ENCODE results near the gene GDAP1L1. TPM values are rescaled to one million over a fixed set of nuclear protein-coding genes. Genes with fewer than 3 reads are reported as not detected.
"Not testable (repeated sequence)": the region's sequence is repeated elsewhere in the genome, so short reads cannot be mapped to it uniquely, and the experiment has no call there.

Gene GDAP1L1
- total RNA-seq, 2 experiments from 2014 or later, result 0.27 TPM; not detected in 1

GRCh38 chr20:44319839-44320422 lies 72.8 kb downstream of the GDAP1L1 start:
- no peaks in the 10 kb centered on the region for H3K9me3 ChIP-seq (ENCODE audit: low read length)
- no peaks in the 10 kb centered on the region for H3K9me2 ChIP-seq (ENCODE audit: insufficient read depth, low read length)
- no peak overlapping the region for H3K4me3 ChIP-seq (ENCODE audit: low read depth, low read length, poor library complexity, severe bottlenecking)
- TF ChIP-seq EZH2phosphoT487 (IDR thresholded peaks at IDR 0.05; ENCODE audit: borderline replicate concordance, low read depth, low read length) (no peak), CTCF (conservative IDR thresholded peaks at IDR 0.05; ENCODE audit: low read length) (no peak)
- CTCF ChIA-PET (ENCODE audit: unreplicated experiment), result no interaction called here
- BruUV-seq (replicated peaks), result no TSS peak
- POLR2A ChIA-PET, result interaction anchor here (0.6 to 0.7 kb wide), 2 partner anchors 9 to 402 kb away, joined by 3 read pairs; partner anchors contain the start of gene FITM2
- no peaks in the 10 kb centered on the region for H3K79me2 ChIP-seq (ENCODE audit: insufficient read depth, low read depth, low read length)
- H3K4me2 ChIP-seq (ENCODE audit: low read length), result no peak overlapping the region
- no peak overlapping the region for H3K27ac ChIP-seq (ENCODE audit: low read depth, low read length, poor library complexity, severe bottlenecking)
- H3K36me3 ChIP-seq (ENCODE audit: insufficient read depth, low read length), result no peaks in the 10 kb centered on the region
- no peaks in the 10 kb centered on the region for H4K20me1 ChIP-seq (ENCODE audit: insufficient read depth, low read length)
- no peaks in the 10 kb centered on the region for H3K4me1 ChIP-seq (ENCODE audit: insufficient read depth, low read length, poor library complexity, severe bottlenecking)
- no peak for DNase-seq (ENCODE audit: low spot score)
- no peak overlapping the region for H2AFZ ChIP-seq (ENCODE audit: low read length)
- intact Hi-C loops (cut with micrococcal nuclease; ENCODE audit: unreplicated experiment), result no loop called here

GRCh38 chr20:44324343-44324742 lies 77.2 kb downstream of the GDAP1L1 start:
- Histone ChIP-seq H3K36me3 (ENCODE audit: insufficient read depth, low read length) (no peaks in the 10 kb centered on the region), H2AFZ (ENCODE audit: low read length) (no peak overlapping the region), H4K20me1 (ENCODE audit: insufficient read depth, low read length) (no peaks in the 10 kb centered on the region), H3K4me3 (ENCODE audit: low read depth, low read length, poor library complexity, severe bottlenecking) (no peak overlapping the region), H3K79me2 (ENCODE audit: insufficient read depth, low read depth, low read length) (no peaks in the 10 kb centered on the region), H3K4me2 (ENCODE audit: low read length) (no peak overlapping the region), H3K27ac (ENCODE audit: low read depth, low read length, poor library complexity, severe bottlenecking) (no peak overlapping the region), H3K4me1 (ENCODE audit: insufficient read depth, low read length, poor library complexity, severe bottlenecking) (no peaks in the 10 kb centered on the region), H3K9me2 (ENCODE audit: insufficient read depth, low read length) (no peaks in the 10 kb centered on the region), H3K9me3 (ENCODE audit: low read length) (no peaks in the 10 kb centered on the region)
- ChIA-PET CTCF (ENCODE audit: unreplicated experiment) (no interaction called here), POLR2A (no interaction called here)
- BruUV-seq (replicated peaks), result no TSS peak
- intact Hi-C loops (cut with micrococcal nuclease; ENCODE audit: unreplicated experiment), result no loop called here
- no peak for DNase-seq (ENCODE audit: low spot score)
- TF ChIP-seq EZH2phosphoT487 (IDR thresholded peaks at IDR 0.05; ENCODE audit: borderline replicate concordance, low read depth, low read length) (no peak), CTCF (conservative IDR thresholded peaks at IDR 0.05; ENCODE audit: low read length) (no peak)

GRCh38 chr20:44326391-44327159 lies 79.5 kb downstream of the GDAP1L1 start:
- POLR2A ChIA-PET, result no interaction called here
- Histone ChIP-seq H3K36me3 (ENCODE audit: insufficient read depth, low read length) (no peaks in the 10 kb centered on the region), H3K4me1 (ENCODE audit: insufficient read depth, low read length, poor library complexity, severe bottlenecking) (no peaks in the 10 kb centered on the region), H4K20me1 (ENCODE audit: insufficient read depth, low read length) (no peaks in the 10 kb centered on the region), H3K4me2 (ENCODE audit: low read length) (peak overlapping the region; percentile 32), H2AFZ (ENCODE audit: low read length) (no peak overlapping the region), H3K4me3 (ENCODE audit: low read depth, low read length, poor library complexity, severe bottlenecking) (no peak overlapping the region), H3K9me2 (ENCODE audit: insufficient read depth, low read length) (no peaks in the 10 kb centered on the region), H3K9me3 (ENCODE audit: low read length) (no peaks in the 10 kb centered on the region), H3K79me2 (ENCODE audit: insufficient read depth, low read depth, low read length) (no peaks in the 10 kb centered on the region), H3K27ac (ENCODE audit: low read depth, low read length, poor library complexity, severe bottlenecking) (no peak overlapping the region)
- TF ChIP-seq CTCF (conservative IDR thresholded peaks at IDR 0.05; ENCODE audit: low read length), result no peak
- no peak for TF ChIP-seq EZH2phosphoT487 (IDR thresholded peaks at IDR 0.05; ENCODE audit: borderline replicate concordance, low read depth, low read length)
- intact Hi-C loops (cut with micrococcal nuclease; ENCODE audit: unreplicated experiment), result no loop called here
- no TSS peak for BruUV-seq (replicated peaks)
- DNase-seq (ENCODE audit: low spot score), result no peak
- CTCF ChIA-PET (ENCODE audit: unreplicated experiment), result no interaction called here

- H4K20me1 ChIP-seq (ENCODE audit: insufficient read depth, low read length); intact Hi-C loops (cut with micrococcal nuclease; ENCODE audit: unreplicated experiment); CTCF ChIA-PET (ENCODE audit: unreplicated experiment); H3K27ac ChIP-seq (ENCODE audit: low read depth, low read length, poor library complexity, severe bottlenecking); H3K4me3 ChIP-seq (ENCODE audit: low read depth, low read length, poor library complexity, severe bottlenecking); H3K9me3 ChIP-seq (ENCODE audit: low read length); H3K79me2 ChIP-seq (ENCODE audit: insufficient read depth, low read depth, low read length); H3K9me2 ChIP-seq (ENCODE audit: insufficient read depth, low read length); H3K36me3 ChIP-seq (ENCODE audit: insufficient read depth, low read length); H3K4me1 ChIP-seq (ENCODE audit: insufficient read depth, low read length, poor library complexity, severe bottlenecking); H3K4me2 ChIP-seq (ENCODE audit: low read length); H2AFZ ChIP-seq (ENCODE audit: low read length); DNase-seq (ENCODE audit: low spot score); POLR2A ChIA-PET; BruUV-seq (replicated peaks): not testable (repeated sequence)
These were observed 80.6 kb downstream of the GDAP1L1 start for GRCh38 chr20:44327748-44328147.
